Heart left ventricle (tissue), 16 donors: ENCODE data around the gene PRKAG2. TPM values are rescaled to one million over a fixed set of nuclear protein-coding genes. Genes with fewer than 3 reads are reported as not detected.

ENCODE experiments used
- ATAC-seq, 4 donors: fragments of 200-7000 bp; cut with Tn5 transposase; one replicate each; pipeline ENCODE4 v1.9.1; 2020 to 2022; ENCODE audit warnings: moderate library complexity in 4 of 4, mild to moderate bottlenecking in 3 of 4, moderate number of reproducible peaks in 1 of 4
- DNase-seq, 5 donors: peaks; one replicate each; pipeline ENCODE4 v3.0.0-alpha.2; 2020
- H3K27ac ChIP-seq, 12 donors: fragments of 200-600 bp; sonication (generic) in 4 of 12; one replicate each; pipeline versions ENCODE4 v1.5.0 to v1.8.0; 2016 to 2022; ENCODE audit warnings: mild to moderate bottlenecking in 2 of 12
- H3K27me3 ChIP-seq, 9 donors: fragments of 200-600 bp; sonication (generic) in 2 of 9; one replicate each; pipeline versions ENCODE4 v1.5.1 to v1.8.0; 2016 to 2022; ENCODE audit warnings: mild to moderate bottlenecking in 3 of 9
- H3K36me3 ChIP-seq, 9 donors: fragments of 200-600 bp; sonication (generic) in 2 of 9; one replicate each; pipeline versions ENCODE4 v1.5.0 to v1.8.0; 2018 to 2022; ENCODE audit warnings: mild to moderate bottlenecking in 2 of 9
- H3K4me1 ChIP-seq, 12 donors: fragments of 200-600 bp; sonication (generic) in 4 of 12; one replicate each; pipeline versions ENCODE4 v1.5.0 to v1.8.0; 2016 to 2022; ENCODE audit warnings: mild to moderate bottlenecking in 3 of 12
- H3K4me3 ChIP-seq, 12 donors: fragments of 200-600 bp; sonication (generic) in 4 of 12; one replicate each; pipeline versions ENCODE4 v1.5.0 to v1.8.0; 2017 to 2022; ENCODE audit warnings: mild to moderate bottlenecking in 9 of 12, moderate library complexity in 4 of 12
- H3K9me3 ChIP-seq, 12 donors: fragments of 200-600 bp; sonication (generic) in 4 of 12; one replicate each; pipeline versions ENCODE4 v1.5.0 to v1.8.0; 2016 to 2022; ENCODE audit warnings: mild to moderate bottlenecking in 1 of 12
- CTCF ChIP-seq, 12 donors: fragments of 200-600 bp; sonication (generic) in 4 of 12; IDR thresholded peaks; one replicate each; pipeline versions ENCODE4 v1.5.0 to v1.8.0; 2018 to 2022; ENCODE audit warnings: antibody characterized with exemption in 12 of 12, mild to moderate bottlenecking in 5 of 12
- POLR2A ChIP-seq, 2 donors: fragments of 450-650 bp; IDR thresholded peaks; one replicate each; pipeline ENCODE4 v1.6.1; 2017; ENCODE audit warnings: antibody characterized with exemption in 2 of 2, mild to moderate bottlenecking in 2 of 2, moderate library complexity in 2 of 2
- WGBS, 4 donors: extraction: QIAGEN DNeasy Blood & Tissue Kit in 2 of 4; methylation state at CpG; one replicate each; pipeline versions ENCODE4 v1.1.5 to v1.1.7; 2013 to 2018; 5-methylcytosine and 5-hydroxymethylcytosine counted together
- intact Hi-C, 10 donors: fragments of 100-400 bp; cut with DNase I; formaldehyde crosslinking; loops; one replicate each; pipeline versions ENCODE4 v1.11.1 to v1.14.2; 2022
- polyA plus RNA-seq, 2 donors: library from polyadenylated mRNA; stranded (reverse); fragments of 200-250 nt; gene quantifications; one replicate each; pipeline ENCODE4 v1.2.3, GENCODE V29; 2013
- total RNA-seq, 9 donors: library from RNA; depleted of rRNA in 2 of 9; stranded (reverse); fragments of >200 nt in 2 of 9; fragmentation: NEBNext Ultra II Directional in 3 of 9; extraction: Animal tissue kit (Norgen Biotek cat#: 25700) in 3 of 9; gene quantifications; one replicate each; pipeline versions ENCODE4 v1.1.0 to v1.2.4, GENCODE V29; 2016 to 2023
- donor health status: ischemic (EF 13 %, LVEDD 7.1; RV severe dilation, severe dysfunction).
- donor health status: healthy with polysubstance abuse.
- donor health status: DM: no; HTN: yes; CAD: no.
- donor health status: DM: no; HTN: no; CAD: no.
- donor health status: ischemic (EF 25% LVEDD 6.9; RV normal size, moderate dysfunction).
- donor health status: ischemic (EF 25% LVEDD 5.7; RV mildly dilated, moderate dysfunction).
- donor health status: healthy.
- donor health status: DM: yes; HTN: yes; CAD: no.
- donor health status: ischemic (EF 35%, LVEDD 5.7; RV mildly dilated, moderate dysfunction).
- donor health status: nonischemic (EF 11% LVEDD 7.7; RV severe dilation, severe dysfunction).
- donor health status: DM: yes; HTN: yes; CAD: no.
- donor health status: PGD.
- donor health status: ischemic (EF 29% LVEDD 5.4; RV normal size, mild dysfunction).
- donor health status: nonischemic (EF 23%, LVEDD 6.1; RV moderate dilation, normal function).

The PRKAG2 gene
- total and polyA plus RNA-seq, 11 donors = 50.2 to 179 (median 108) TPM

- Histone ChIP-seq H3K4me1 (peaks cover 2 to 91% (median 66%) of the 10 kb centered on the region in 12 donors), H3K36me3 (no peaks in the 10 kb centered on the region), H3K4me3 (no peak overlapping the region), H3K27me3 (no peaks in the 10 kb centered on the region), H3K9me3 (no peaks in the 10 kb centered on the region), H3K27ac (peak overlapping the region in 1 of 12 donors; percentile 78)
- DNase-seq (no peak), ATAC-seq (peak in 2 of 4 donors; percentile 18 to 19)
- intact Hi-C loops = no loop called here
- no peak for TF ChIP-seq POLR2A (IDR thresholded peaks at IDR 0.05)
- TF ChIP-seq CTCF (IDR thresholded peaks at IDR 0.05) = no peak
- 68 to 80% (median 74%) methylated on average over 6 of the region's 6 CpGs for WGBS, 4 donors
Observed at GRCh38 chr7:151508991-151509390, 367.9 kb downstream of the PRKAG2 start.

- no peak for DNase-seq
- Histone ChIP-seq H3K9me3 (no peaks in the 10 kb centered on the region), H3K27me3 (no peaks in the 10 kb centered on the region), H3K36me3 (no peaks in the 10 kb centered on the region), H3K4me1 (peaks cover 2 to 91% (median 66%) of the 10 kb centered on the region in 12 donors), H3K4me3 (no peak overlapping the region), H3K27ac (peak overlapping the region in 2 of 12 donors; percentile 11 to 78)
- 53 to 66% (median 58%) methylated on average over 2 of the region's 2 CpGs for WGBS, 4 donors
- intact Hi-C loops = no loop called here
- no peak for ATAC-seq
- TF ChIP-seq CTCF (IDR thresholded peaks at IDR 0.05) = no peak
- TF ChIP-seq POLR2A (IDR thresholded peaks at IDR 0.05) = no peak
Observed at GRCh38 chr7:151507806-151508205, 369.1 kb downstream of the PRKAG2 start.

- intact Hi-C loops = no loop called here
- Histone ChIP-seq H3K27me3 (no peaks in the 10 kb centered on the region), H3K36me3 (no peaks in the 10 kb centered on the region), H3K9me3 (no peaks in the 10 kb centered on the region), H3K27ac (peak overlapping the region in 5 of 12 donors; percentile 7 to 78 (median 35)), H3K4me1 (peaks cover 2 to 88% (median 57%) of the 10 kb centered on the region in 12 donors), H3K4me3 (no peak overlapping the region)
- ATAC-seq (peak in 3 of 4 donors; percentile 25 to 67 (median 30)), DNase-seq (no peak)
- no peak for TF ChIP-seq POLR2A (IDR thresholded peaks at IDR 0.05)
- TF ChIP-seq CTCF (IDR thresholded peaks at IDR 0.05) = peak in 3 of 12 donors; percentile 6 to 22 (median 16)
- 40 to 49% (median 43%) methylated on average over 5 of the region's 5 CpGs for WGBS, 4 donors
Observed at GRCh38 chr7:151506901-151507382, 370.0 kb downstream of the PRKAG2 start.

Other genes with a start within 250 kb of the PRKAG2 start
- under 1 TPM in 1 of 9 donors, not detected in 8; 0.40 TPM for gene GALNTL5, start 79.3 kb upstream of the PRKAG2 start, total RNA-seq
- not detected for gene GALNTL5, start 79.3 kb upstream of the PRKAG2 start, polyA plus RNA-seq
- 10 to 100 TPM; 13.5 to 28.8 (median 23.9) TPM for gene GALNT11, start 148.6 kb upstream of the PRKAG2 start, total RNA-seq
- 10 to 100 TPM; 10.6 to 20.3 TPM for gene GALNT11, start 148.6 kb upstream of the PRKAG2 start, polyA plus RNA-seq